Erythroblast (primary cell): ENCODE measurements around the gene ITCH.

Experiments
- GATA1 ChIP-seq: IDR thresholded peaks from 2 replicates; pipeline ENCODE4 v1.6.1; 2011; ENCODE audit warnings: low read depth, mild to moderate bottlenecking, control low read depth, low read length, moderate library complexity
- POLR2A ChIP-seq: IDR thresholded peaks from 2 replicates; pipeline ENCODE4 v1.6.1; 2011; ENCODE audit warnings: mild to moderate bottlenecking, low read length

DNA sequence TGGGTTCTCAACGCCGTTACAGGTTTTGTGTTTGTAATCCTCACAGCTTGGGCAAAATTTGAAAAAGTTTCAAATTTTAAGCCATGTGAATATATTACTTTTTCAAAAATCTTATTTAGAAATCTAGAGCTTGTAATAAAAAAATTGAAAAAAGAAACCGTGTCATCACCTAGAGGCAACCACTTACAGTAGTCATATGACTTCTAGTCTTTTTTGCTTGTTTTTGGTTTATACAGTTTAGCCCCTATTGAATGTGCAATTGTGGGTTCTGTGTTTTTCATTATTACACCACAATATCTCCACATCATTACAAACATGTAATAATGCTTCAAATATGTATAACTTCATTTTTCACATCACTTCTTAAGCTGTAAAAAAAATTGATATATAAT lies 154.0 kb downstream of the ITCH start:
- no peak for TF ChIP-seq POLR2A
- no peak for TF ChIP-seq GATA1
